PFSK-1 (cell line): ENCODE results near the gene ADD3.

ENCODE experiments used
- FOXP2 ChIP-seq: optimal IDR thresholded peaks from 2 replicates; pipeline ENCODE3; 2011; ENCODE audit warnings: borderline replicate concordance, control low read depth, inconsistent platforms; ENCODE audit not compliant: insufficient read depth; ENCODE audit errors: extremely low read length, extremely low read depth
- POLR2AphosphoS5 ChIP-seq: IDR thresholded peaks from 2 replicates; pipeline ENCODE4 v1.6.1; 2012; ENCODE audit warnings: low read depth, mild to moderate bottlenecking, control low read depth, low read length, moderate library complexity
- REST ChIP-seq, 2 experiments: IDR thresholded peaks; 2 replicates each; pipeline versions ENCODE4 v1.6.1 to v1.8.0; 2011 to 2012; ENCODE audit warnings: low read depth in 2 of 2, low read length in 2 of 2, control low read depth in 1 of 2, inconsistent platforms in 1 of 2, mild to moderate bottlenecking in 1 of 2, moderate library complexity in 1 of 2; ENCODE audit not compliant: insufficient read depth in 1 of 2
- SIN3A ChIP-seq: IDR thresholded peaks from 2 replicates; pipeline ENCODE4 v1.6.1; 2012; ENCODE audit warnings: mild to moderate bottlenecking, low read length, moderate library complexity, borderline replicate concordance; ENCODE audit not compliant: insufficient read depth
- TAF1 ChIP-seq: IDR thresholded peaks from 2 replicates; pipeline ENCODE4 v1.6.1; 2012; ENCODE audit warnings: low read length, control low read depth, borderline replicate concordance; ENCODE audit not compliant: insufficient read depth

Gene ADD3

DNA sequence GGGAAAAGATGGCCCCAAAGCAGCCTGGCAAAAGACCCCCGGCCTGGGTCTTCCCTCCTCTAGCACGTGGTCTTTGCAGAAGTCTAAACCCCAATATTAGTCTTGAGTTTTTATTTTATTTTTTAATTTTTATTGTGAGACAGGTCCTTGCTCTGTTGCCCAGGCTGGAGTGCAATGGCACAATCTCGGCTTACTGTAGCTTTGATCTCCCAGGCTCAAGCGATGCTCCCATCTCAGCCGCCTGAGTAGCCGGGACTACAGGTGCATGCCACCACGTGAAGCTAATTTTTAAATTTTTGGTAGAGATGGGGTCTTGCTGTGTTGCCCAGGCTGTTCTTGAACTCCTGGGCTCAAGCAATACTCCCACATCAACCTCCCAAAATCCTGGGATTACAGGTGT lies 159.4 kb downstream of the ADD3 start:
- TF ChIP-seq SIN3A = no peak
- no peak for TF ChIP-seq TAF1
- no peak for TF ChIP-seq REST (IDR thresholded peaks at IDR 0.05; ENCODE audit: insufficient read depth in 1 of 2, low read depth in 2 of 2, low read length in 2 of 2)
- no peak for TF ChIP-seq FOXP2
- TF ChIP-seq POLR2AphosphoS5 = no peak

- TF ChIP-seq REST (IDR thresholded peaks at IDR 0.05; ENCODE audit: insufficient read depth in 1 of 2, low read depth in 2 of 2, low read length in 2 of 2) (no peak), SIN3A (no peak), TAF1 (no peak), FOXP2 (no peak), POLR2AphosphoS5 (no peak)
Observed at GRCh38 chr10:110168601-110169481, 161.1 kb downstream of the ADD3 start.

DNA sequence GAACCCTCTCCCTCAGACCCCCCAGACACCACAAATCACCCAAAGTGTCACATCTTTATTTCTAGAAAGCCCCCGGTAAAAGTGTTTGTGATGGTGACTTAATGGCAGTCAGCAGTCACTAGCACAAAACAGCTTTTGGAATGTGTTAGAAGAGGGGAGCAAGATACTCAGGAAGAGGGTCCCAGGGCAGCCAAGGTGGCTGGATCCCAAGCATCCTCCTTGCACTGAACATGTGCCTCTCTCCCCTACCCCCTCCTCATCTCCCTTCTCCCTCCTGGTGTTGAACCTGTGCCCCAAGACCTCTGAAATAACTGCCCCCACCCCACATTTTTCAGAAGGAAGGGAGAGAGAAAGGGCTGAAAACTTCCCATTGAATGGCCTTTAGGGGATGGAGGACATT lies 161.8 kb downstream of the ADD3 start:
- no peak for TF ChIP-seq POLR2AphosphoS5
- no peak for TF ChIP-seq FOXP2
- no peak for TF ChIP-seq TAF1
- TF ChIP-seq SIN3A = no peak
- TF ChIP-seq REST (IDR thresholded peaks at IDR 0.05; ENCODE audit: insufficient read depth in 1 of 2, low read depth in 2 of 2, low read length in 2 of 2) = no peak

- TF ChIP-seq TAF1 (no peak), SIN3A (no peak)
Observed at GRCh38 chr10:110170142-110170971, 162.6 kb downstream of the ADD3 start.

GRCh38 chr10:110171032-110171431 lies 163.2 kb downstream of the ADD3 start:
- TF ChIP-seq SIN3A (no peak), FOXP2 (no peak), TAF1 (no peak), POLR2AphosphoS5 (no peak), REST (IDR thresholded peaks at IDR 0.05; ENCODE audit: insufficient read depth in 1 of 2, low read depth in 2 of 2, low read length in 2 of 2) (no peak)
